ENCODE measurements around the gene TRO. TPM values are rescaled to one million over a fixed set of nuclear protein-coding genes. Genes with fewer than 3 reads are reported as not detected.

TRO gene
- total and polyA plus RNA-seq, 2 experiments from 2014 or later, result 36.8 to 53.4 TPM

- Mint-ChIP-seq H3K27ac (no peak overlapping the region), H3K4me3 (peak overlapping the region; percentile 97; the same call in 1 of the 3 replicates), H3K9me3 (no peaks in the 10 kb centered on the region; the same call in 2 of the 3 replicates), H3K27me3 (ENCODE audit: insufficient read depth, low read depth, poor library complexity) (peaks cover 5% of the 10 kb centered on the region), H3K4me1 (no peaks in the 10 kb centered on the region), H3K36me3 (ENCODE audit: low read depth) (peaks cover 31% of the 10 kb centered on the region)
- no peaks in the 10 kb centered on the region for H3K4me1 ChIP-seq (ENCODE audit: insufficient read depth)
- DNase-seq (ENCODE audit: low spot score) (no peak), ATAC-seq (no peak)
- H3F3A ChIP-seq (replicated peaks; ENCODE audit: low read depth), result no peaks in the 10 kb centered on the region
- no peaks in the 10 kb centered on the region for H3K36me3 ChIP-seq (ENCODE audit: insufficient read depth)
- H3K27ac ChIP-seq (ENCODE audit: low read depth), result no peak overlapping the region
- H4K20me1 ChIP-seq (replicated peaks; ENCODE audit: insufficient read depth), result no peaks in the 10 kb centered on the region; the same call in 1 of the 2 replicates
- H3K79me2 ChIP-seq (replicated peaks; ENCODE audit: insufficient read depth), result peaks cover 5% of the 10 kb centered on the region; the same call in 1 of the 2 replicates
- TF ChIP-seq EZH2phosphoT487 (IDR thresholded peaks at IDR 0.05; ENCODE audit: unreplicated experiment), result no peak
- no peak for TF ChIP-seq EZH2 (IDR thresholded peaks at IDR 0.05; ENCODE audit: low read depth, unreplicated experiment)
- no peak for TF ChIP-seq STAT1 (IDR thresholded peaks at IDR 0.05; ENCODE audit: unreplicated experiment)
- no peak for TF ChIP-seq CREB1 (CRISPR knock-in tag; IDR thresholded peaks at IDR 0.05; ENCODE audit: low read depth)
- TF ChIP-seq JUNB (IDR thresholded peaks at IDR 0.05; ENCODE audit: unreplicated experiment), result no peak
- H2AFZ ChIP-seq, result no peak overlapping the region
- no peaks in the 10 kb centered on the region for H3K27me3 ChIP-seq (ENCODE audit: insufficient read depth)
- H3K4me3 ChIP-seq, result no peak overlapping the region
- no peaks in the 10 kb centered on the region for H3K9me2 ChIP-seq (ENCODE audit: insufficient read depth)
- H3K4me2 ChIP-seq, result no peak overlapping the region
Measured at GRCh38 chrX:54922547-54922946, 1.9 kb downstream of the TRO start.

GRCh38 chrX:54923376-54923775, 2.8 kb downstream of the TRO start:
- Mint-ChIP-seq H3K4me3 (no peak overlapping the region), H3K27ac (no peak overlapping the region), H3K27me3 (ENCODE audit: insufficient read depth, low read depth, poor library complexity) (peaks cover 5% of the 10 kb centered on the region), H3K36me3 (ENCODE audit: low read depth) (peaks cover 40% of the 10 kb centered on the region), H3K9me3 (no peaks in the 10 kb centered on the region; the same call in 2 of the 3 replicates), H3K4me1 (no peaks in the 10 kb centered on the region)
- no peaks in the 10 kb centered on the region for H3K27me3 ChIP-seq (ENCODE audit: insufficient read depth)
- no peak overlapping the region for H3K4me3 ChIP-seq
- no peaks in the 10 kb centered on the region for H3K9me2 ChIP-seq (ENCODE audit: insufficient read depth)
- H3K36me3 ChIP-seq (ENCODE audit: insufficient read depth), result no peaks in the 10 kb centered on the region
- no peak overlapping the region for H3K4me2 ChIP-seq
- H3K27ac ChIP-seq (ENCODE audit: low read depth), result no peak overlapping the region
- H2AFZ ChIP-seq, result no peak overlapping the region
- peaks cover 5% of the 10 kb centered on the region; the same call in 1 of the 2 replicates for H3K79me2 ChIP-seq (replicated peaks; ENCODE audit: insufficient read depth)
- no peaks in the 10 kb centered on the region for H3F3A ChIP-seq (replicated peaks; ENCODE audit: low read depth)
- no peak for ATAC-seq
- H4K20me1 ChIP-seq (replicated peaks; ENCODE audit: insufficient read depth), result no peaks in the 10 kb centered on the region; the same call in 1 of the 2 replicates
- no peak for DNase-seq (ENCODE audit: low spot score)
- H3K4me1 ChIP-seq (ENCODE audit: insufficient read depth), result no peaks in the 10 kb centered on the region
- TF ChIP-seq JUNB (IDR thresholded peaks at IDR 0.05; ENCODE audit: unreplicated experiment) (no peak), EZH2 (IDR thresholded peaks at IDR 0.05; ENCODE audit: low read depth, unreplicated experiment) (no peak), ETS1 (IDR thresholded peaks at IDR 0.05) (no peak), ZNF462 (CRISPR knock-in tag; IDR thresholded peaks at IDR 0.05) (no peak), CREB1 (CRISPR knock-in tag; IDR thresholded peaks at IDR 0.05; ENCODE audit: low read depth) (no peak), ZNF331 (CRISPR knock-in tag; IDR thresholded peaks at IDR 0.05; ENCODE audit: low read depth) (no peak), EZH2phosphoT487 (IDR thresholded peaks at IDR 0.05; ENCODE audit: unreplicated experiment) (no peak), NANOG (IDR thresholded peaks at IDR 0.05; ENCODE audit: borderline replicate concordance) (no peak), ZNF114 (CRISPR knock-in tag; IDR thresholded peaks at IDR 0.05) (no peak), STAT1 (IDR thresholded peaks at IDR 0.05; ENCODE audit: unreplicated experiment) (no peak), POLR2AphosphoS5 (IDR thresholded peaks at IDR 0.05; ENCODE audit: low read depth) (no peak)
- TF ChIP-seq, protein P1, sequence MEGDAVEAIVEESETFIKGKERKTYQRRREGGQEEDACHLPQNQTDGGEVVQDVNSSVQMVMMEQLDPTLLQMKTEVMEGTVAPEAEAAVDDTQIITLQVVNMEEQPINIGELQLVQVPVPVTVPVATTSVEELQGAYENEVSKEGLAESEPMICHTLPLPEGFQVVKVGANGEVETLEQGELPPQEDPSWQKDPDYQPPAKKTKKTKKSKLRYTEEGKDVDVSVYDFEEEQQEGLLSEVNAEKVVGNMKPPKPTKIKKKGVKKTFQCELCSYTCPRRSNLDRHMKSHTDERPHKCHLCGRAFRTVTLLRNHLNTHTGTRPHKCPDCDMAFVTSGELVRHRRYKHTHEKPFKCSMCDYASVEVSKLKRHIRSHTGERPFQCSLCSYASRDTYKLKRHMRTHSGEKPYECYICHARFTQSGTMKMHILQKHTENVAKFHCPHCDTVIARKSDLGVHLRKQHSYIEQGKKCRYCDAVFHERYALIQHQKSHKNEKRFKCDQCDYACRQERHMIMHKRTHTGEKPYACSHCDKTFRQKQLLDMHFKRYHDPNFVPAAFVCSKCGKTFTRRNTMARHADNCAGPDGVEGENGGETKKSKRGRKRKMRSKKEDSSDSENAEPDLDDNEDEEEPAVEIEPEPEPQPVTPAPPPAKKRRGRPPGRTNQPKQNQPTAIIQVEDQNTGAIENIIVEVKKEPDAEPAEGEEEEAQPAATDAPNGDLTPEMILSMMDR (conservative IDR thresholded peaks at IDR 0.05; ENCODE audit: low read depth in 2 of 2), result no peak

Measured in GM23338 (cell line).